H1 (cell line): ENCODE results near the gene POU3F1.

Source experiments
- CREB1 ChIP-seq: IDR thresholded peaks from 2 replicates; pipeline ENCODE4 v1.6.1; 2012; ENCODE audit warnings: inconsistent platforms
- ZNF274 ChIP-seq: IDR thresholded peaks from 2 replicates; pipeline ENCODE4 v1.7.0; 2012; ENCODE audit warnings: low read length, borderline replicate concordance; ENCODE audit errors: extremely low read depth
- TF ChIP-seq, protein P1 (sequence below), 3 experiments: IDR thresholded peaks; 1 replicate in 2 of 3; 2 replicates in 1 of 3; pipeline versions ENCODE4 v1.5.1 to v1.6.1; 2011; ENCODE audit warnings: low read length in 3 of 3, mild to moderate bottlenecking in 3 of 3, inconsistent platforms in 2 of 3, low read depth in 1 of 3, moderate library complexity in 1 of 3; ENCODE audit not compliant: insufficient read depth in 1 of 3; ENCODE audit errors: control extremely low read depth in 1 of 3

DNA sequence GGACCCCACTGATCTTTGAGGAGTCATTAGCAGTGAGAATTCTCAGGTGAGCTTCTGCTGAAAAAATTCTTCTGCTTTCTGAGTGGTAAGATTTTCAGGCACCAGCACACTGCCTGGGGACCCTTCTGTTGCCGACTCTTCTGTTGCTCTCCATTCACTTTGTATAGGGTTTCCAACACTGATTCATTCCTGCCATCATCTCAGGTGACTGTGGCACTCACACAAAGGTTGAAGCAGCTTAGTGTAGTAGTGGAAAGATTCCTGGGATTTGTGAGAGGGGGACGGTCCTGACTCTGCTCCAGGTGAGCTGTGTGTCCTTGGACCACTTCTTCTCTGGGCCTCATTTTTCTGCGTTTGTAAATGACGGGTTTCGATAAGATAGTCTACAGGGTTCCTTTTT lies 24.6 kb downstream of the POU3F1 start:
- TF ChIP-seq, protein P1, sequence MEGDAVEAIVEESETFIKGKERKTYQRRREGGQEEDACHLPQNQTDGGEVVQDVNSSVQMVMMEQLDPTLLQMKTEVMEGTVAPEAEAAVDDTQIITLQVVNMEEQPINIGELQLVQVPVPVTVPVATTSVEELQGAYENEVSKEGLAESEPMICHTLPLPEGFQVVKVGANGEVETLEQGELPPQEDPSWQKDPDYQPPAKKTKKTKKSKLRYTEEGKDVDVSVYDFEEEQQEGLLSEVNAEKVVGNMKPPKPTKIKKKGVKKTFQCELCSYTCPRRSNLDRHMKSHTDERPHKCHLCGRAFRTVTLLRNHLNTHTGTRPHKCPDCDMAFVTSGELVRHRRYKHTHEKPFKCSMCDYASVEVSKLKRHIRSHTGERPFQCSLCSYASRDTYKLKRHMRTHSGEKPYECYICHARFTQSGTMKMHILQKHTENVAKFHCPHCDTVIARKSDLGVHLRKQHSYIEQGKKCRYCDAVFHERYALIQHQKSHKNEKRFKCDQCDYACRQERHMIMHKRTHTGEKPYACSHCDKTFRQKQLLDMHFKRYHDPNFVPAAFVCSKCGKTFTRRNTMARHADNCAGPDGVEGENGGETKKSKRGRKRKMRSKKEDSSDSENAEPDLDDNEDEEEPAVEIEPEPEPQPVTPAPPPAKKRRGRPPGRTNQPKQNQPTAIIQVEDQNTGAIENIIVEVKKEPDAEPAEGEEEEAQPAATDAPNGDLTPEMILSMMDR (IDR thresholded peaks at IDR 0.05; ENCODE audit: control extremely low read depth in 1 of 3, insufficient read depth in 1 of 3, low read depth in 1 of 3, low read length in 3 of 3) = no peak
- TF ChIP-seq CREB1 = no peak
- TF ChIP-seq ZNF274 = no peak
